GM21526 (cell line): ENCODE data around the gene LACC1.

Source experiments
- ATAC-seq: cut with Tn5 transposase; IDR thresholded peaks from one replicate; pipeline ENCODE4 v1.9.1; 2021; ENCODE audit warnings: moderate library complexity; ENCODE audit not compliant: unreplicated experiment, low FRiP score

The LACC1 gene

GRCh38 chr13:43938449-43938848 lies 58.7 kb downstream of the LACC1 start:
- ATAC-seq, result no peak

- no peak for ATAC-seq
Measured at GRCh38 chr13:43939086-43939485, 59.4 kb downstream of the LACC1 start.

DNA sequence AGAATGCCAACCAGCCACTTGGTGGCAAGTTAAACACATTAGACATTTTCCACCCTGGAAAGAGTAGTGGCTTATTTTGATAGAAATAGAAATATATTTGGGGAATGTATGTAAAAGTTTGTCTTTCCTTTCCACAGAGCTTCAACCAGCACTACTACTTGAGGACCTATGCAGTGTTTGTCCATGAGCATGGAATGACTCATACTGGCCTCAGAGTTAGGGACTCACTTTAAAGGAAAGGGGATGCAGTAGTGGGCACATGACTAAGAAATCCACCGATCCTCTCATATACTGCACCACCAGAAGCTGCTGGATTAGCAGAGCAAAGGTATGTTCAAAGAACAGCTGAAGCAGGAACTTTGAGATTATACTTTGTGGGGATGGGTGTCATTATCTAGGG lies 62.6 kb downstream of the LACC1 start:
- ATAC-seq, result no peak
